ENCODE data around the gene AGAP1.

The AGAP1 gene

DNA sequence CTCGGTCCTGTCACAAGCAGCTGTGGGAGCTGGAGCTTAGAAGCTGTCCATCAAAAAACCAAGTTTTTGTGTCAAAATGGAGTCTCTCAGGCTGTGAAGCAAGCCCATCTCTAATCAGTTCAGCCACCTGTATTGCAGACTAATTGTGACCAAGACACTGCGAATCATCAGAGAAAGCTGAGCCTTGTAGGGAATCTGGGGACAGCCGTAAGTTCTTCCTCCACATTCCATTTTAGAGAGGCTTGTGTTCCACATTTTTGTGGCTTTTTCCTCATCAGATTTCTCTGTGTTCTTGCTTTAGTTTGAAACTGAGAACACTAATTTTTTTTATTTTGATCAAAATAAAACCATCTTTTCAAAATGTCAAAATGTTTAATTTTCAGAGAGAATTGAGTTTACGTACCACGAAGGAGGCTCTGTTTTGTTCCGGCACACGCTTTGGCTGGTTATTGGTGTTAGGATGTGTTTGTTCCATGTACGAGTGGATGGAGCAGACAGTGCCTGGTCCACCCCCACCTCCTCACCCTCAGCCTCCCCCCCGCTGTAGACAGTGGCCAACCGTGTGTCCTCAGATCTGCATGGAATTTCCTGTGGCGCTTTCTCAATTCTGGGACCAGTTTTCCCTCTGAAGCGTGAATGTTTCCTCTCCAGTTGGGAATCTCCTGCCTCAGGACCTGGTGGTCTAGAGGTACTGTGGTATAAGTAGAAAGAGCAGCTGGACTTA, 140.8 kb downstream of the AGAP1 start:
- Histone ChIP-seq H3K27ac (no peak overlapping the region), H3K4me3 (no peak overlapping the region)
- TF ChIP-seq, protein P1, sequence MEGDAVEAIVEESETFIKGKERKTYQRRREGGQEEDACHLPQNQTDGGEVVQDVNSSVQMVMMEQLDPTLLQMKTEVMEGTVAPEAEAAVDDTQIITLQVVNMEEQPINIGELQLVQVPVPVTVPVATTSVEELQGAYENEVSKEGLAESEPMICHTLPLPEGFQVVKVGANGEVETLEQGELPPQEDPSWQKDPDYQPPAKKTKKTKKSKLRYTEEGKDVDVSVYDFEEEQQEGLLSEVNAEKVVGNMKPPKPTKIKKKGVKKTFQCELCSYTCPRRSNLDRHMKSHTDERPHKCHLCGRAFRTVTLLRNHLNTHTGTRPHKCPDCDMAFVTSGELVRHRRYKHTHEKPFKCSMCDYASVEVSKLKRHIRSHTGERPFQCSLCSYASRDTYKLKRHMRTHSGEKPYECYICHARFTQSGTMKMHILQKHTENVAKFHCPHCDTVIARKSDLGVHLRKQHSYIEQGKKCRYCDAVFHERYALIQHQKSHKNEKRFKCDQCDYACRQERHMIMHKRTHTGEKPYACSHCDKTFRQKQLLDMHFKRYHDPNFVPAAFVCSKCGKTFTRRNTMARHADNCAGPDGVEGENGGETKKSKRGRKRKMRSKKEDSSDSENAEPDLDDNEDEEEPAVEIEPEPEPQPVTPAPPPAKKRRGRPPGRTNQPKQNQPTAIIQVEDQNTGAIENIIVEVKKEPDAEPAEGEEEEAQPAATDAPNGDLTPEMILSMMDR (IDR thresholded peaks at IDR 0.05) = no peak
- DNase-seq (ENCODE audit: low spot score) = no peak

DNA sequence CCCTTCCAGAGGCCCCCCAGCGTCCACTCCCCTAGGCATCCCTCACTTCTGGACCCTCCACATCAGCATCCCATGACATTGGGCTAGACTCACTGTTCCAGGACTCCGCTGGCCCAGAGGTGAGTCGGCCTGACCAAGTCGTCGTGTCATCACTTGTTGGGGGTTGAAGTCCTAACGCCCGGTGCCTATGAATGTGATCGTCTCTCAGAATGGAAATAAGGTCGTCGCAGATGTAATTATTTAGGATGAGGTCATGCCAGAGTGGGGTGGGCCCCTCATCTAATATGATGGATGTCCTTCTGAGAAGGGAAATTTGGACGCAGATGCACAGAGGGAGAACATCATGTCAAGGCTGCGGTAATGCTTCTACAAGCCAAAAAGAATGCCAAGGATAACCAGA, 142.7 kb downstream of the AGAP1 start:
- TF ChIP-seq, protein P1 (IDR thresholded peaks at IDR 0.05) = no peak
- no peak overlapping the region for H3K4me3 ChIP-seq

GRCh38 chr2:235637896-235638295, 144.1 kb downstream of the AGAP1 start:
- TF ChIP-seq, protein P1 (IDR thresholded peaks at IDR 0.05) = no peak
- DNase-seq (ENCODE audit: low spot score) = no peak
- peak overlapping the region in 1 of 2 donors; percentile 8 for H3K27ac ChIP-seq

More for the DNA sequence above, 142.7 kb downstream of the AGAP1 start:
- no peak for DNase-seq (ENCODE audit: low spot score)
- no peak overlapping the region for H3K27ac ChIP-seq

DNA sequence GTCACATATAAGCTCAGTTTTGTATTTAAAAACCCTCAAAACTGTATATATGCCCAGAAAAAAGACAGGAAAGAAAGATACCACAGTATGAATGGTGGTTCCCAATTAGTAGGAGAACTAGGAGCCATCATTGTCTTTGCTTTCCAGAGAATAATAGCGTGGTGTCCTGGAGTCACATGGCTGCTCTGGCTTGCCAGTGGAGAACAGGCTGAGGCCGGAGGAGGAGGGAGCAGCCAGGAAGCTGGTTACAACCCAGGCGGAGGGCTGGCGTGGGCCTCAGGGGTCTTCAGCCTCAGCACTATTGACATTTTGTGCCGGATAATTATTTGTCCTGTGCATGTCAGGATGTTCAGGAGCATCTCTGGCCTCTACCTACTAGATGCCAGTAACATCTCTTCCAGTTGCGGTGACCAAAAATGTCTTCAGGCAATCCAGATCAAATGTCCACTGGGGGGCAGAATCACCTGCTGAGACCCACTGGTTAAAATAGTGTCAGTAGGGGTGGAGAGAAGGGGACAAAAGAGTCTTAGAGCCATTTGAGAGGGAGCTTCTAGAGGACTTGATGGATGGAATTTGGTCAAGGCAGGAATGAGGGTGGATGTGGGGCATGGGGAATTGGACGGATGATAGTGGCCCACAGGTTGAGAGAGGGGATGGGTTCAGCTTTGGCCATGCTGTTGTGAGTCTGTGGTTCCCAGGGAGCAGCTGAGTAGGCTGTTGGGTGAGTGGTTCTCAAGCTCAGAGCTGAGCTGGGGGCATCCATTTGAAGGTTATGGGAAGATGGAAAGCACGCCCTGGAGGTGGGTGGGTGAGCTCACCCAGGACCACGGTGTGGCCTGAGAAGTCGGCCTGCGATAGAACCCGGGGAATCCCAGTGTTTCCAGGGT, 144.9 kb downstream of the AGAP1 start:
- TF ChIP-seq, protein P1 (IDR thresholded peaks at IDR 0.05) = no peak
- no peak for DNase-seq (ENCODE audit: low spot score)
- Histone ChIP-seq H3K27ac (peak overlapping the region; percentile 68 to 89), H3K4me3 (peak overlapping the region; percentile 37)

More at GRCh38 chr2:235637896-235638295, 144.1 kb downstream of the AGAP1 start:
- no peak overlapping the region for H3K4me3 ChIP-seq

GRCh38 chr2:235639428-235639773, 145.6 kb downstream of the AGAP1 start:
- peak overlapping the region; percentile 68 to 89 for H3K27ac ChIP-seq
- TF ChIP-seq, protein P1 (IDR thresholded peaks at IDR 0.05) = no peak
- peak; percentile 85 for DNase-seq (ENCODE audit: low spot score)
- peak overlapping the region; percentile 37 for H3K4me3 ChIP-seq

DNA sequence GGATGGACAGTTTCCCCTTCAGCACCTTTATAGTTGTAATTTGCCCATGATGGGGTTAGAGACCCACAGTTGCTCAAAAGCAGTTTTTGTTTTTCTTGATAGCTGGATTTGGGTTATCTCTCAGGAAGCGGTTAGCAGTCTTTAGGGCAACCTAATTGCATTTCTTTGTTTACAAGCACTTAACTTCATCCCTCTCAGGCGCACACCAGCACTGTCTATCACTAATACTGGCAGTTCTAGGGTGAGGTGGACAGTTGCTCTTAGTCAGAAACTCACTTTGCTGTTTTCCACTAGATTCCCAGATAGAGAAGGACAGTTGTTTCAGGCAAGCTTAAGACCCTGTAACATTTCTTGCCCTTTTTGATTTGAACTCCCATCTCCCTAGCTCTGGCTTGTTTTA, 146.0 kb downstream of the AGAP1 start:
- TF ChIP-seq, protein P1 (IDR thresholded peaks at IDR 0.05) = no peak
- peak overlapping the region; percentile 68 to 89 for H3K27ac ChIP-seq
- no peak for DNase-seq (ENCODE audit: low spot score)
- H3K4me3 ChIP-seq = peak overlapping the region; percentile 37
